CD14-positive monocyte (primary cell): Measurements from ENCODE around the gene SEMA3F. TPM values are rescaled to one million over a fixed set of nuclear protein-coding genes. Genes with fewer than 3 reads are reported as not detected.

Source experiments
- DNase-seq, 3 donors: peaks; one replicate each; pipeline ENCODE4 v3.0.0-alpha.2; 2011 to 2022
- H2AFZ ChIP-seq: 2 replicates; pipeline ENCODE4 v1.6.0; 2012; ENCODE audit warnings: mild to moderate bottlenecking, low read depth, low read length, inconsistent platforms; ENCODE audit not compliant: insufficient read depth, poor library complexity, severe bottlenecking
- H3K27ac ChIP-seq, 2 donors: 1 replicate in 1 of 2; 2 replicates in 1 of 2; pipeline ENCODE4 v1.5.1; 2012 to 2013; ENCODE audit warnings: low read length in 2 of 2, control low read depth in 1 of 2, inconsistent platforms in 1 of 2, low read depth in 1 of 2, mild to moderate bottlenecking in 1 of 2
- H3K27me3 ChIP-seq, 2 donors: one replicate each; pipeline versions ENCODE4 v1.6.0 to v1.6.1; 2011 to 2013; ENCODE audit warnings: low read length in 2 of 2; ENCODE audit not compliant: control insufficient read depth in 2 of 2, insufficient read depth in 2 of 2
- H3K36me3 ChIP-seq, 2 donors: replicated peaks in 1 of 2; 1 replicate in 1 of 2; 2 replicates in 1 of 2; pipeline versions ENCODE4 v1.5.1 to v1.6.1; 2012 to 2013; ENCODE audit warnings: low read length in 2 of 2, control low read depth in 1 of 2, inconsistent platforms in 1 of 2, mild to moderate bottlenecking in 1 of 2; ENCODE audit not compliant: insufficient read depth in 2 of 2, control insufficient read depth in 1 of 2
- H3K4me1 ChIP-seq, 2 donors: 1 replicate in 1 of 2; 2 replicates in 1 of 2; pipeline versions ENCODE4 v1.5.1 to v1.6.1; 2012 to 2013; ENCODE audit warnings: low read length in 2 of 2, control low read depth in 1 of 2, inconsistent platforms in 1 of 2, mild to moderate bottlenecking in 1 of 2, moderate library complexity in 1 of 2; ENCODE audit not compliant: insufficient read depth in 2 of 2, control insufficient read depth in 1 of 2
- H3K4me2 ChIP-seq: replicated peaks from 2 replicates; pipeline ENCODE3; 2012; ENCODE audit warnings: low read length, moderate library complexity, mild to moderate bottlenecking; ENCODE audit not compliant: poor library complexity, severe bottlenecking; ENCODE audit errors: extremely low read depth
- H3K4me3 ChIP-seq, 3 experiments: fragments of 200-600 bp in 1 of 3; sonication (generic) in 1 of 3; replicated peaks in 1 of 3; 1 replicate in 2 of 3; 2 replicates in 1 of 3; pipeline ENCODE4 v1.5.1; 2011 to 2013; ENCODE audit warnings: low read length in 3 of 3, mild to moderate bottlenecking in 3 of 3, control low read depth in 2 of 3, low read depth in 2 of 3, inconsistent platforms in 1 of 3, moderate library complexity in 1 of 3
- H3K79me2 ChIP-seq: 2 replicates; pipeline ENCODE4 v1.6.0; 2012; ENCODE audit warnings: mild to moderate bottlenecking, control low read depth, inconsistent platforms, low read length, moderate library complexity; ENCODE audit not compliant: insufficient read depth
- H3K9ac ChIP-seq: 2 replicates; pipeline ENCODE4 v1.6.0; 2017; ENCODE audit warnings: low read length, mild to moderate bottlenecking; ENCODE audit not compliant: insufficient read depth, poor library complexity, severe bottlenecking
- H3K9me3 ChIP-seq, 2 donors: replicated peaks in 1 of 2; 1 replicate in 1 of 2; 2 replicates in 1 of 2; pipeline versions ENCODE4 v1.5.1 to v1.6.1; 2012 to 2013; ENCODE audit warnings: low read length in 2 of 2, control low read depth in 1 of 2; ENCODE audit not compliant: control insufficient read depth in 1 of 2, insufficient read depth in 1 of 2
- H4K20me1 ChIP-seq: 2 replicates; pipeline ENCODE4 v1.6.0; 2012; ENCODE audit warnings: mild to moderate bottlenecking, low read length, control low read depth, moderate library complexity; ENCODE audit not compliant: insufficient read depth
- H3K27ac Mint-ChIP-seq, 7 donors: one replicate each; pipeline ENCODE4 v1.8.0; 2020; ENCODE audit warnings: mild to moderate bottlenecking in 7 of 7, mixed read lengths in 7 of 7, moderate library complexity in 6 of 7, inconsistent platforms in 2 of 7
- H3K27me3 Mint-ChIP-seq, 3 donors: one replicate each; pipeline ENCODE4 v1.8.0; 2021 to 2022; ENCODE audit warnings: low read depth in 3 of 3, mild to moderate bottlenecking in 3 of 3, mixed read lengths in 3 of 3, moderate library complexity in 3 of 3, inconsistent platforms in 1 of 3
- H3K36me3 Mint-ChIP-seq, 2 donors: one replicate each; pipeline ENCODE4 v1.8.0; 2020; ENCODE audit warnings: mixed read lengths in 2 of 2, inconsistent platforms in 1 of 2, mild to moderate bottlenecking in 1 of 2
- H3K4me1 Mint-ChIP-seq: one replicate; pipeline ENCODE4 v1.8.0; 2020; ENCODE audit warnings: mild to moderate bottlenecking, mixed read lengths
- H3K4me3 Mint-ChIP-seq, 2 donors: one replicate each; pipeline ENCODE4 v1.8.0; 2020; ENCODE audit warnings: mild to moderate bottlenecking in 2 of 2, mixed read lengths in 2 of 2, moderate library complexity in 1 of 2
- H3K9me3 Mint-ChIP-seq, 7 donors: one replicate each; pipeline ENCODE4 v1.8.0; 2020 to 2022; ENCODE audit warnings: mixed read lengths in 7 of 7, mild to moderate bottlenecking in 6 of 7, moderate library complexity in 6 of 7, inconsistent platforms in 2 of 7
- WGBS: methylation state at CpG from one replicate; pipeline ENCODE4 v1.1.5; 2013; ENCODE audit warnings: missing lambda C conversion rate; ENCODE audit not compliant: insufficient coverage; 5-methylcytosine and 5-hydroxymethylcytosine counted together
- intact Hi-C, 2 donors: fragments of 100-400 bp; cut with micrococcal nuclease; formaldehyde crosslinking; loops; one replicate each; pipeline versions ENCODE4 v1.15.0 to v1.15.1; 2023
- polyA plus RNA-seq, 3 donors: library from polyadenylated mRNA; depleted of rRNA in 1 of 3; unstranded in 2 of 3; stranded (reverse) in 1 of 3; fragments of 300-500 nt in 2 of 3; fragments of >200 nt in 1 of 3; fragmentation: Illumina TruSeq in 2 of 3; gene quantifications; 1 replicate in 2 of 3; 2 replicates in 1 of 3; pipeline ENCODE4 v1.2.3, GENCODE V29; 2012 to 2021
- TF ChIP-seq, protein P1 (sequence below): fragments of 200-600 bp; IDR thresholded peaks from one replicate; pipeline ENCODE4 v1.8.0; 2022; ENCODE audit warnings: antibody characterized with exemption, mild to moderate bottlenecking

The SEMA3F gene
- polyA plus RNA-seq, 3 donors, result 0.01 TPM; not detected in 2

- no peaks in the 10 kb centered on the region for H3K36me3 ChIP-seq
- Mint-ChIP-seq H3K4me3 (no peak overlapping the region), H3K4me1 (peaks cover 20% of the 10 kb centered on the region), H3K27me3 (peaks cover 2 to 4% (median 3%) of the 10 kb centered on the region in 3 donors), H3K9me3 (no peaks in the 10 kb centered on the region), H3K27ac (peak overlapping the region in 1 of 7 donors; percentile 55), H3K36me3 (no peaks in the 10 kb centered on the region)
- peaks cover 12 to 15% of the 10 kb centered on the region in 2 donors for H3K4me1 ChIP-seq
- no peaks in the 10 kb centered on the region for H4K20me1 ChIP-seq
- DNase-seq, result no peak
- TF ChIP-seq, protein P1, sequence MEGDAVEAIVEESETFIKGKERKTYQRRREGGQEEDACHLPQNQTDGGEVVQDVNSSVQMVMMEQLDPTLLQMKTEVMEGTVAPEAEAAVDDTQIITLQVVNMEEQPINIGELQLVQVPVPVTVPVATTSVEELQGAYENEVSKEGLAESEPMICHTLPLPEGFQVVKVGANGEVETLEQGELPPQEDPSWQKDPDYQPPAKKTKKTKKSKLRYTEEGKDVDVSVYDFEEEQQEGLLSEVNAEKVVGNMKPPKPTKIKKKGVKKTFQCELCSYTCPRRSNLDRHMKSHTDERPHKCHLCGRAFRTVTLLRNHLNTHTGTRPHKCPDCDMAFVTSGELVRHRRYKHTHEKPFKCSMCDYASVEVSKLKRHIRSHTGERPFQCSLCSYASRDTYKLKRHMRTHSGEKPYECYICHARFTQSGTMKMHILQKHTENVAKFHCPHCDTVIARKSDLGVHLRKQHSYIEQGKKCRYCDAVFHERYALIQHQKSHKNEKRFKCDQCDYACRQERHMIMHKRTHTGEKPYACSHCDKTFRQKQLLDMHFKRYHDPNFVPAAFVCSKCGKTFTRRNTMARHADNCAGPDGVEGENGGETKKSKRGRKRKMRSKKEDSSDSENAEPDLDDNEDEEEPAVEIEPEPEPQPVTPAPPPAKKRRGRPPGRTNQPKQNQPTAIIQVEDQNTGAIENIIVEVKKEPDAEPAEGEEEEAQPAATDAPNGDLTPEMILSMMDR, result no peak
- intact Hi-C loops, result no loop called here
- no peak overlapping the region for H3K4me2 ChIP-seq
- no peaks in the 10 kb centered on the region for H3K27me3 ChIP-seq
- no peak overlapping the region for H3K9ac ChIP-seq
- H3K79me2 ChIP-seq, result no peaks in the 10 kb centered on the region
- no peak overlapping the region for H2AFZ ChIP-seq
- no peak overlapping the region for H3K27ac ChIP-seq
- H3K9me3 ChIP-seq, result no peaks in the 10 kb centered on the region
- no peak overlapping the region for H3K4me3 ChIP-seq
- 98% methylated on average over 7 of the region's 8 CpGs for WGBS
Observed at GRCh38 chr3:50172626-50173220, 17.6 kb downstream of the SEMA3F start.

- H3K27ac ChIP-seq, result no peak overlapping the region
- Mint-ChIP-seq H3K4me1 (peaks cover 20% of the 10 kb centered on the region), H3K4me3 (no peak overlapping the region), H3K9me3 (no peaks in the 10 kb centered on the region), H3K27me3 (peaks cover 2 to 9% (median 3%) of the 10 kb centered on the region in 3 donors), H3K27ac (peak overlapping the region in 1 of 7 donors; percentile 79), H3K36me3 (no peaks in the 10 kb centered on the region)
- no peak overlapping the region for H3K9ac ChIP-seq
- H3K9me3 ChIP-seq, result no peaks in the 10 kb centered on the region
- no peaks in the 10 kb centered on the region for H4K20me1 ChIP-seq
- DNase-seq, result peak; percentile 15 to 31 (median 24)
- no peaks in the 10 kb centered on the region for H3K36me3 ChIP-seq
- H2AFZ ChIP-seq, result peak overlapping the region; percentile 72
- peaks cover 12 to 15% of the 10 kb centered on the region in 2 donors for H3K4me1 ChIP-seq
- no peaks in the 10 kb centered on the region for H3K27me3 ChIP-seq
- H3K4me3 ChIP-seq, result no peak overlapping the region
- WGBS, result 69% methylated on average over 19 of the region's 29 CpGs
- TF ChIP-seq, protein P1, result no peak
- peak overlapping the region; percentile 31 for H3K4me2 ChIP-seq
- H3K79me2 ChIP-seq, result no peaks in the 10 kb centered on the region
- intact Hi-C loops, result no loop called here
Observed at GRCh38 chr3:50173685-50174516, 18.8 kb downstream of the SEMA3F start.
